CD4-positive, alpha-beta T cell treated with Interleukin-17A for 1 hour (primary cell): ENCODE measurements around the gene DCC.

Experiments
- DNase-seq: peaks from one replicate; pipeline ENCODE4 v3.0.0-alpha.2; 2020

Gene DCC

DNA sequence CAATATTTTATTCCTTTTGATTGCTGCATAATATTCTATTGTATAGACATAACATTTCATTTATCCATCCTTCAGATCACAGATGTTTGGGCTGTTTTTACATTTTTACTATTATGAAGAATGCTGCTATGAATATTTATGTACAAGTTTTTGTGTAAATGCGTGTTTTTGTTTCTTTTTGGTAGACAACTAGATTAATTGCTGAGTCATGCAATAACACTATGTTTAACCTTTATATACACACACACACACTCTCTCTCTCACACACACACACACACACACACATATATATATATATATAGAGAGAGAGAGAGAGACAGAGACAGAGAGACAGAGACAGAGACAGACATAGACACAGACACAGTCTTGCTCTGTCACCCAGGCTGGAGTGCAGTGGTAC lies 926.9 kb downstream of the DCC start:
- no peak for DNase-seq

DNA sequence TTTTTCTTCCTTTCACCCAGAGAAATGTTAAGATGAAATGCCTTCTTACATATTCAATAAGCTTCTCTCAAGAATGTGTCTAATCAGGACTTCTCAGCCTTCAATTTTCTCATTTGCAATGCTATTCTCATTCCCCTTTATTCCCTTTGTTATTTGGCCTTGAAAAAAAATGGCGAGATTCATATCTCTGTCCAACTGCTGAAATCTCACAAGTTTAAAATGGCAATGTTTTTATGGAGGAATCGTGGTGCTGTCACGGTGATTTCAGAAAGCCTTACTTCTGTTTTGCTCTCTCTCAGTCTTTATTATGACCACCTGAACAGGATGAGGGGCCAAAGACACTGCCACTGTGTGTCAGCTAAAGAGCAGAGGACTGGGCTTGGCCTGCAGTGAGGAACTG lies 928.5 kb downstream of the DCC start:
- no peak for DNase-seq

- no peak for DNase-seq
These were observed 941.4 kb downstream of the DCC start for GRCh38 chr18:53281406-53281805.

- DNase-seq = no peak
These were observed 943.7 kb downstream of the DCC start for GRCh38 chr18:53283708-53284107.

DNA sequence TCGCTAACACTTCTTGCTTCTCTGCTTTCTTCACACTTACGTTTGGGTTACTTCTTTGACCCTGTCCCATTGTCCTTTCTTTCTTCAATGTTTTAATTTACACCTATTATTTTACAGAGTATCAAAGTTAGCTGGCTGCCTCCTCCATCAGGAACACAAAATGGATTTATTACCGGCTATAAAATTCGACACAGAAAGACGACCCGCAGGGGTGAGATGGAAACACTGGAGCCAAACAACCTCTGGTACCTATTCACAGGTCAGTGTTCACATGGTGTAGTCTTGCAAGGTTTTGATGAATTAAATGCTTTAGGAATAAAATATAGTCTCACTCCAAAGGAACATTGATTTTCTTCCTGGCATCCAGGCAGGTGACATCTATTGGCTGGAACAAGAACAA lies 965.5 kb downstream of the DCC start:
- DNase-seq = no peak

- no peak for DNase-seq
These were observed 979.6 kb downstream of the DCC start for GRCh38 chr18:53319628-53320027.

DNA sequence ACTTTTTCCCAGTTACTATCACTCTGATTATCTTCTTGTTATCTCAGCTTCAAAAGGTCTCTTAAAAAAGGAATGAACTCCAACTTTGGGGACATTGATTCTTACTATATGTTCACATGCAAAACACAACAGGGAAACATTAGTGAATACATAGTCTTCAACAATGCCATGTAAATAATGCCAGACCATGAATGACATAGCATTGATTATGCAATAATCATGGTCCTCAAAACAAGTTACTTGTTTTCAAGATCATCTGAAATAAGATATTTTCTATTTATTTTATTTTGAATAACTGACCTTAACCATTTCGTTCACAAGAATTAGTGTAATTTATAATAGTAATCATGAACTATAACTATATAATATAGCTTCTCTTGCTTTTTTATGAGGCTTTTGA lies 982.2 kb downstream of the DCC start:
- DNase-seq = no peak

- DNase-seq = no peak
These were observed 984.4 kb downstream of the DCC start for GRCh38 chr18:53324353-53324752.

DNA sequence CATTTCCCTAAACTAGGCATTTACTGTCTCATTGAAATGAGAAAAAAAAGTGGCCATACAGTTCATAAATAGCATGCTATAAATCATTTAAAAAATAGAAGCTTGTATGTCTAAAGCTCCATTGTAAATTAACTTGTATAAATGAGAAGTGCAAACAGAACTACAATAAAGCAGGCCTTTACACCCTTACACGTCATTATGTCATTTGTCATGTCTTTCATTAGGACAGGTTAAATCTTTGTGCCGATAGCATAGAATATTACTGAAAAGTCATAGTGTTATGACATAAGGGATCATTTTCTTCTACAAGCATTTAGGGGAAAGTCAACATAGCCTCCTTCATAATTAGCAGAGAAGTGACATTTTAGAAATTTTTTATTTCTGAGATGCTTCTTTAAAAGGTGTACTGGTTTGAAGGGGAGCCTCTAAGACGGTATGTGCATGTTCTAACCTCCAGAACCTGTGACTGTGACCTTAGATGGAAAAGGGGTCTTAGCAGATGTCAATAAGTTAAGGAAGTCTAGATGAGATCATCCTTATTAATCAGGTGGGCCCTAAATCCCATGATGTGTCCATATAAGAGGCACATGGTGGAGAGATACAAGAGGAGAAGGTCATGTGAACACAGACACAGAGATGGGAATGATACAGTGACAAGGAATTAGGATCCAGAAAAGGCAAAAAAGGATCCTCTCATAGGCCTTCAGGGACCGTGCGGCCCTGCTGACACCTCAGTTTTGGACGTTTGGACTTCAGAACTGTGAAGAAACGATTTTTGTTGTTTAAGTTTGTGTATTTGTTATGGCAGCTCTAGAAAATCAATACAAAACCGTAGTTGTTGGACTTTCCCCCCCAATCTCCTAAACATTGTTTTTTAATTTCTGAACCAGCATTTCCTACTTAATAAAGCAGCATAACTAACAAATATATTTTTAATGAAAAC lies 1020.8 kb downstream of the DCC start:
- no peak for DNase-seq

DNA sequence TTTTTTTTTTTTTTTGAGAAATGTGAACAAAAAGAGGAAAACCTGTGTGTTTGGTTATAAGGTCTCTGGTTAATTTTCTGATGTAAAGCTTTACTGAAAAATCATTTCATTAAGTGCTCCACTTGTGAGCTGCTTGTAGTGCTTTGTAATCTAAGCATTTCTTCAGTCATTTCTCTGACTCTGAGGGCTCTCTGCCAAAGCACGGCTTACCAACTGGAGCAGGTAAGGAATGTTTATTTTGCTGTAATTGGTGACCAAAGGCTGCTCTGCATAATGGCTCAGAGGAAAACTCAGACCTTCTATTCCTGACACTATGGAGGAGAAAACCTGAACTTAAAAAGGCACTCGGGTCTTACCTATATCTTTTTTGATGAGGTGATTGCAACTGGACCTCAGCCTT lies 1035.6 kb downstream of the DCC start:
- no peak for DNase-seq

- no peak for DNase-seq
These were observed 1040.2 kb downstream of the DCC start for GRCh38 chr18:53380063-53380639.

GRCh38 chr18:53382870-53383269 lies 1042.9 kb downstream of the DCC start:
- DNase-seq = no peak

GRCh38 chr18:53385889-53386288 lies 1045.9 kb downstream of the DCC start:
- DNase-seq = no peak

- DNase-seq = no peak
These were observed 1047.6 kb downstream of the DCC start for GRCh38 chr18:53387581-53387980.

DNA sequence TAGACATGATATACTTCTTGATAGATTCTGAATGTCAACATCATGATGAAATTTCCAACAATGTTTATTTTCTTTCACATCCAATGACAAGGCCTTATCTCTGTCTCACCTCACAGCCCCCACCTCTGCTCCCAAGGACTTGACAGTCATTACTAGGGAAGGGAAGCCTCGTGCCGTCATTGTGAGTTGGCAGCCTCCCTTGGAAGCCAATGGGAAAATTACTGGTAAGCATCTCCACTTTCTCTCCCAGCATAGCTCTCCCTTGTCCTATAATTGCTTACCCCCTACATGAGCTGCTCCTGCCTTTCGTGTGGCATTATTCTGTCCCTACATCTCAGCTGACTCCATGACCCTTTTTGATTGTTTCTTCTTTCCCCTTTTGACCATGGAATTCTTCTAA lies 1062.7 kb downstream of the DCC start:
- no peak for DNase-seq

DNA sequence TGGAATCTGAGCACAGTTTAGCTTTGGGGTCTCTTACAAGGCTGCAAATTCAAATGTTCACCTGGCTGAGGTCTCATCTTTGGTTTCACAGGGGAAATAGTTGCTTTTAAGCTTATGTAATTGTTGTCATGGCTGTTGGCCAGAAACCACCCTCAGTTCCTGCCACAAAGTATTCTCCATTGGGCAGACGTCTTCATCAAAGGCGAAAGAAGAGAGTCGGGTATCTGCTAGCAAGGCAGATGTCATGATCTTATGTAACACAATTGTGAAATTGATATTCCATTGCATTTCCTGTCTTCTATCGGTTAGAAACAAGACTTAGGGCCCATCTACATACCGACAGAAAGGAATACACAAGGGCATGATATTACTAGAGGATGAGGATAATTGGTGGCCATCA lies 1068.3 kb downstream of the DCC start:
- no peak for DNase-seq

- no peak for DNase-seq
These were observed 1071.5 kb downstream of the DCC start for GRCh38 chr18:53411511-53411910.

GRCh38 chr18:53417003-53417402 lies 1077.0 kb downstream of the DCC start:
- DNase-seq = no peak

GRCh38 chr18:53421869-53422268 lies 1081.9 kb downstream of the DCC start:
- DNase-seq = no peak

GRCh38 chr18:53422896-53423295 lies 1082.9 kb downstream of the DCC start:
- no peak for DNase-seq

DNA sequence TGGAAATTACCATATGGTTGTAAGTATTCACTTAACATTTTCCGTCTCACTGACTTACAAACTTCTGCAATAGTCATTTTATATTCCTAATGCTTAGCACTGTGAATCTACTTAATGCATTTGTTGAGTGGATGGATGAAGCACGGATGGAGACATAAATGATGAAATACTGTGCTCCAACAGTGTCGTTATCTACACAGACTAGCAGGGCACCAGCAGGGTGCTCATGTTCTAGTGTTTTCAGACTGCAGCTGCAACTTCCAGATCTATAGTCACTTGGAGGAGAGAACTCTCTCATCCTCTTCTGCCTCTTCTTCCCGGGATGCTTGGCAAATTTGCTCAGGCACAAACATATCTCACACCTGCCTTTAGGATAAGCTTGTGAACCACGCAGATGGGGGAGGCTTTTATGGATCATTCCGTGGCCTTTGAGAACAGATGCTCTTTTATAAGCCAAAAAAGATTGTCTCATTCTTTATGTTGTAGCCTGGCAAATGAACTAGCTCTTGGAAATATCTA lies 1086.7 kb downstream of the DCC start:
- DNase-seq = no peak

- DNase-seq = no peak
These were observed 1101.9 kb downstream of the DCC start for GRCh38 chr18:53441761-53442414.

GRCh38 chr18:53442415-53442783 lies 1102.4 kb downstream of the DCC start:
- DNase-seq = no peak

DNA sequence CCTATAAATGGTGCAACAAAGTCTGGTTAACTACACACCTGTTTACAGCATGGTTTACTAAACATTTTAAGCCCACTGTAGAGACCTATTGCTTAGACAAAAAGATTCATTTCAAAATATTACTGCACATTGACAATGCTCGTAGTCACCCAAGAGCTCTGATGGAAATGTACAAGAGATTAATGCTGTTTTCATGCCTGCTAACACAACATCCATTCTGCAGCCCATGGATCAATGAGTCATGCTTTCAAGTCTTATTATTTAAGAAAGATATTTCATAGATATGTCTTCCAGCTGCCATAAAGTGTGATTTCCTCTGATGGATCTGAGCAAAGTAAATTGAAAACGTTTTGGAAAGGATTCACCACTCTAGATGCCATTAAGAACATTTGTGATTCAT lies 1103.3 kb downstream of the DCC start:
- no peak for DNase-seq
